ENCODE data around the gene FXYD7.

FXYD7 gene

DNA sequence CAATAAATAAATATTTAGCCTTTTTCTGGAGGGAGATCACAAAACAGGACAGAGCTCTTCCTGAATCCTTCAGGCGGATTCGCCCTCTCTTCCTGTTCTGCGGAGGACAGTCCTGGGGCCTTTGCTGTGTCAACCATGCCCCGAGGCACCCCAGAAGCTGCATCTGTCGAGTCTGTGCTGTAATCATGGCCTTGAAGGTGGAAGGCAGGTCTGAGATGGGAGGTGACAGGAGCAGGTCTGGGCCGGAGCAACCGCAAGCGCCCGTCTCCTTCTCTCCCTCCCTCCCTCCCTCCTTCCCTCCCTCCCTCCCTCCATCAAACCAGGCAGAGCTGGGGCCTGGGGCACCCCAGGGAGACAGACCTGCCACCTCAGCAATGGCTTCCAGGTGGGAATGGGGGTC lies 32.1 kb upstream of the FXYD7 start:
- no peak for TF ChIP-seq CTCF (IDR thresholded peaks at IDR 0.05)
- TF ChIP-seq ZFX (IDR thresholded peaks at IDR 0.05; ENCODE audit: borderline replicate concordance) = no peak
- H3K27ac ChIP-seq = no peak overlapping the region

- TF ChIP-seq ZFX (IDR thresholded peaks at IDR 0.05; ENCODE audit: borderline replicate concordance) (no peak), CTCF (IDR thresholded peaks at IDR 0.05) (no peak)
- H3K27ac ChIP-seq = no peak overlapping the region
These were observed 29.9 kb upstream of the FXYD7 start for GRCh38 chr19:35112995-35113688.

GRCh38 chr19:35114353-35115176 lies 28.5 kb upstream of the FXYD7 start:
- peak; percentile 97 for TF ChIP-seq CTCF (IDR thresholded peaks at IDR 0.05)
- TF ChIP-seq ZFX (IDR thresholded peaks at IDR 0.05; ENCODE audit: borderline replicate concordance) = no peak
- peak overlapping the region; percentile 91 for H3K27ac ChIP-seq

- TF ChIP-seq CTCF (IDR thresholded peaks at IDR 0.05) (no peak), ZFX (IDR thresholded peaks at IDR 0.05; ENCODE audit: borderline replicate concordance) (no peak)
- H3K27ac ChIP-seq = peak within 1 kb of the TSS; percentile 91
These were observed 27.7 kb upstream of the FXYD7 start, which contains the start of gene FXYD3 for GRCh38 chr19:35115177-35115951. TSS of gene FXYD3 (plus strand) at chr19:35115823. CDS start at chr19:35119377, 3,554 bp downstream.

- TF ChIP-seq ZFX (IDR thresholded peaks at IDR 0.05; ENCODE audit: borderline replicate concordance) (no peak), CTCF (IDR thresholded peaks at IDR 0.05) (no peak)
- H3K27ac ChIP-seq = peak overlapping the region; percentile 91
These were observed 26.8 kb upstream of the FXYD7 start for GRCh38 chr19:35116072-35116801.

- peak overlapping the region; percentile 91 for H3K27ac ChIP-seq
- TF ChIP-seq CTCF (IDR thresholded peaks at IDR 0.05) = no peak
- TF ChIP-seq ZFX (IDR thresholded peaks at IDR 0.05; ENCODE audit: borderline replicate concordance) = no peak
These were observed 25.9 kb upstream of the FXYD7 start for GRCh38 chr19:35117116-35117515.

Measured in 22Rv1 (cell line).